Measurements from ENCODE around the gene XK.
"Not testable (repeated sequence)": the region's sequence is repeated elsewhere in the genome, so short reads cannot be mapped to it uniquely, and the experiment has no call there.

XK gene

DNA sequence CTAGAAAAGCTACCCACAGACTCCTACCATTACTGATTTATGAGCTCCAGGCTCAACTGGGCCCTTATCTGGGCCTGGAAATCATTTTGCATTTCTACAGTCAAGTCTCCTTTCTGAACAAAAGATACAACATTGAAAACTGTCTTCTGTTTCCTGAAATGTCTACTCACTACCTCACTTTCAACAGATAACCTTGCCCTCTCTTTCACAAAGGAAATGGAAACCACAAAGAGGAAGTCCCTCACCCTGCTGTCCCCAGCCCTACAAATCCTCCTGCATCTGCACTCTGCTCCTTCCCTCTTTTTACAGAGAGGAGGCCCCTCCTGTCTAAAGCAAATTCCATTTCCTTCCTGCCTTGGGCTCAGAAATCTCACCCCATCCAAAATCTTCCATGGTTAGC, 69.4 kb downstream of the XK start:
- DNase-seq (ENCODE audit: low spot score), result no peak

GRCh38 chrX:37757082-37757481, 71.5 kb downstream of the XK start:
- no peak for DNase-seq (ENCODE audit: low spot score)

DNA sequence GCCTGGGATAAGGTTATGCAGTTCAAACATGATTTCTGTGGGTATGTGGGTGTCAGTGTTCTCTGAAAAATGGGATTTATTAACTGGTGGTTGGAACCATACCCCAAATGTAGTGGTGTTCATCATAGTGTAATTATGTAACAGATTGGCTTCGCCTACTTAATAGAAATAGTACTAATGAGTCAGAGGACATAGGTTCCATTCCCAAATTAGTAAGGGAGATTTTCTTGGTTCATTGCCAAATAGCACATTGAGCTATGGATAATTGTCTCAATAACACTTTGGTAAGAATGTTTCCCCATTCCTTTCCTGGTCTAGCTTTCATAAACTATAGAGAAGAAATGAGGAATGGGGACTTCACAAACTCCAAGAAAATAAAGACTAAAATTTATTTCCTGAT, 73.8 kb downstream of the XK start:
- no peak for DNase-seq (ENCODE audit: low spot score)

GRCh38 chrX:37759878-37760418, 74.4 kb downstream of the XK start:
- DNase-seq (ENCODE audit: low spot score), result no peak

DNA sequence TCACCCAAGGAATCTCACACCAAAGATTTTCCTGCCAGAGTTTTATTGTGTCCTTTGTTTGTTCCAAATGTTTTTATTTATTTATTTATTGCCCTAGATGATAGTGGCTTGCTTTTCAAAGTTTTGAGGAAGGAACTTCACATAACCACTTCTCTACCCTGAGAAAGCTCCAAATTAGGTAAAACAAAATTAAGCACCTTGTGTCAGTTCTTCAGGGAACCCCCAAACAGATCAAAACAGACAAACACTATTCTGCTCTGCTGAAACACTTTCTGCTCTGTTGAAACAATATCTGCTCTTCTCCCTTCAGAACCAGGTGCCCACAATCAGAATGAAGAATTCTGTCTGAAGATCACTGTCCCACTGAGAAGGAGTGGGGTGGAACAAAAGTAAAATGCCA, 77.8 kb downstream of the XK start:
- DNase-seq (ENCODE audit: low spot score), result no peak

GRCh38 chrX:37765507-37765906, 79.9 kb downstream of the XK start:
- no peak for DNase-seq (ENCODE audit: low spot score)

DNA sequence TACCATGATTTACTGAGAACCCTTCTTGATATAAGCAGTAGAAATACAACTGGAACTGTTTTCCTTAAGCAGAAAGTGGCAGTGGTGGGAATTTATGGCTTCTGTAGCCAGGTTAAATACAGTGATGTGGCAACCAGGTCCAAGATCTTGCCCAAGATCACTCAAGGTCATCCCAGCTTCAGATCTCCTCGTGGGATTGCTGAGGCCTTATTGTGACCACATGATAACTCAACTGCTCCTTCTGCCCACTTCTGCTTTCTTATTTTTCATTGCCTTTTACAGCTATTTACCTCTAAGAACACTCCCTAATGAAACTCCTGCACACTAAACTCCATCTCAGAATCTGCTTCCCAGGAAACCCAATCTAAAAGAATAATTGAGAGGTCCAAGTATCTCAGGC, 81.8 kb downstream of the XK start:
- DNase-seq (ENCODE audit: low spot score), result no peak

GRCh38 chrX:37768866-37769265, 83.3 kb downstream of the XK start:
- DNase-seq (ENCODE audit: low spot score), result not testable (repeated sequence)

GRCh38 chrX:37776283-37776986, 90.8 kb downstream of the XK start:
- DNase-seq (ENCODE audit: low spot score), result no peak

GRCh38 chrX:37776987-37777325, 91.4 kb downstream of the XK start:
- no peak for DNase-seq (ENCODE audit: low spot score)

DNA sequence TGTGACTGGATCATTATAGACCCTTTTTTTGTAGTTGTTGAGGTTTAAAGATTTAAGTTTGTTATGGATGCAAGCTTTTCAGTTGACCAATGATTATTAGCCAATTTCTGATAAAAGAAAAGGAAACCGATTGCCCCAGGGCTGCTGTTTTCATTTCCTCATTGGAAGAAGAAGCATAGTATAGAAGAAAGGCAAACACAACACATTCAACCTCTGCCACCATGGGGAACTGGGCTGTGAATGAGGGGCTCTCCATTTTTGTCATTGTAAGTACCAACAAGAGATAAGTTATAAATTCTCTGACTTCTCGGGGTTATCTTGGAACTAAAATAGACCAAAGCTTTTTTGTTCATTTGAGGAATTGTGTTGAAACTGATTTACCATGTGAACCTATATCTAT, 94.3 kb downstream of the XK start, which contains the start of gene CYBB:
CYBB (plus strand) TSS at position 203 of the 400 bp plus-strand sequence; CDS start at position 222, 19 bp downstream.
- DNase-seq (ENCODE audit: low spot score), result no peak

DNA sequence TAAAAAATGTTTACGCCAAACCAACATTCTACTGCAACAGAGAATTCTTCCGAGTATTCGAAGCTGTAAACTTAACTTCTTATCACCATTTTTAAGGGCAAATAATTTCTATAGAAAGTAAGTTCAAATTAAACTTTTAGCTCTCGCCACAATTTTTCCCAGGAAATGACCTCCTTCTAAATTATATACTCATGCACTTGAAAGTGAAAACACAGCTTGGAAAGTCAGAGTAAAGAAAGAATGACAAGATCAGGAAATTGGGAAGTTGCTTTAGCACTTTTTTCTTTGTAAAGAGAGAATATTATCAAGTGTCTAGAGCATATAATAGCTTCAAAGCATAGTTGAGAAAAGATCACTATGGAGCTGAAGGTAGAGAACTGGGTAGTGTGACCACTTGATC, 95.5 kb downstream of the XK start:
- DNase-seq (ENCODE audit: low spot score), result no peak

Measured in AG08396 (cell line).